ENCODE measurements around the gene WWOX. TPM values are rescaled to one million over a fixed set of nuclear protein-coding genes. Genes with fewer than 3 reads are reported as not detected.

Gene WWOX
- total RNA-seq, 2 experiments from 2014 or later: 14.3 to 16.5 TPM

DNA sequence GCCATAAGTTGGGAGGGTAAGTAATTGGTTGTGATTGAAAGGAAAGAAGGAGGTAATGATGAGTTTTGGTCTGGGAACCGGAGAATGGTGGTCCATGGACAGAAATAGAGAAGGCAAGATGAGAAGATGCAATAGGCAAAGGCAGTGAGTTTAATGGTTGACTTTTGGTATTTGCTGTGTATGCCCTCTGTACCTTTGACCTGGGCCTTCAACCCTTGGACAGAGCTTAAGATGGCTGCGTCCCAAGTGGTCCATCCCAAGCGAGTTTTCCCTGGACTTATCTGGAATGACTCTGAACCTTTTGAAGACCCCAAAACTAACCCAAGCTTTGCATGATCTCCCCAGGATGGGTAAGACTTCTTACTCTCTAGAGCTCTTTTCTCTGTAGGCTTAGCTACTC is 836.6 kb downstream of the WWOX start:
- Mint-ChIP-seq H3K4me3 (no peak overlapping the region), H3K27ac (no peak overlapping the region), H3K4me1 (ENCODE audit: low read depth) (no peaks in the 10 kb centered on the region), H3K27me3 (no peaks in the 10 kb centered on the region), H3K36me3 (peaks cover 3% of the 10 kb centered on the region), H3K9me3 (no peaks in the 10 kb centered on the region)
- no peak for DNase-seq
- intact Hi-C loops (cut with micrococcal nuclease): no loop called here
- CTCF ChIA-PET: interaction anchor here (1.0 kb wide), 2 partner anchors 11 to 1591 kb away, joined by 3 read pairs; no protein-coding TSS in a partner anchor
- POLR2A ChIA-PET: no interaction called here

DNA sequence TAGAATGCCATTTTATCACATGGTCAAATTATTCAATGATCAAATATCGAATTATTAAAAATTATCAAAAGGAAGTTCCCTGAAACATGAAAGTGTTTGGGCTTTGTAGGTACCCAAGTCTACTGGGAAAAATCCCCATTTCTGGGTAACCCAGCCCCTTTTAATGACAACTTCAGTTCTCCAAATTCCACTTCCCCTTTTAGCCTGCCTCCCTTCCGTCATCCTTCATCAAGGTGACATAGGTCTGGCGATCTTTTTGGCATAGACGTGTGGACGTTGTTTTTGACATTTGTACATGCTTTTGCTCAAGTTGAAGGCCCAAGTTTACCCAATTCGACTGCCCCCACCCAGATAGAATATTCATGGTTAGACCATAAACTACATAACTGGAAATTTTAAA is 840.1 kb downstream of the WWOX start:
- ChIA-PET CTCF (interaction anchor here (0.6 kb wide), 1 partner anchor 21 kb away, joined by 3 read pairs; no protein-coding TSS in a partner anchor), POLR2A (no interaction called here)
- no peaks in the 10 kb centered on the region for H3K9me3 Mint-ChIP-seq
- DNase-seq: no peak
- no peaks in the 10 kb centered on the region for H3K4me1 Mint-ChIP-seq (ENCODE audit: low read depth)
- intact Hi-C loops (cut with micrococcal nuclease): no loop called here
- H3K27me3 Mint-ChIP-seq: no peaks in the 10 kb centered on the region
- H3K4me3 Mint-ChIP-seq: no peak overlapping the region
- H3K36me3 Mint-ChIP-seq: peaks cover 3% of the 10 kb centered on the region
- H3K27ac Mint-ChIP-seq: no peak overlapping the region

- ChIA-PET POLR2A (no interaction called here), CTCF (no interaction called here)
- no peaks in the 10 kb centered on the region for H3K4me1 Mint-ChIP-seq (ENCODE audit: low read depth)
- no peak overlapping the region for H3K4me3 Mint-ChIP-seq
- no peaks in the 10 kb centered on the region for H3K27me3 Mint-ChIP-seq
- no peaks in the 10 kb centered on the region for H3K36me3 Mint-ChIP-seq
- H3K27ac Mint-ChIP-seq: no peak overlapping the region
- no peaks in the 10 kb centered on the region for H3K9me3 Mint-ChIP-seq
- intact Hi-C loops (cut with micrococcal nuclease): no loop called here
- DNase-seq: no peak
These were observed 843.3 kb downstream of the WWOX start for GRCh38 chr16:78942625-78943245.

- H3K4me3 Mint-ChIP-seq: no peak overlapping the region
These were observed 845.9 kb downstream of the WWOX start for GRCh38 chr16:78945336-78945735.

GRCh38 chr16:78946556-78946955 is 847.1 kb downstream of the WWOX start:
- H3K27me3 Mint-ChIP-seq: no peaks in the 10 kb centered on the region
- no peak overlapping the region for H3K27ac Mint-ChIP-seq
- no peak overlapping the region for H3K4me3 Mint-ChIP-seq
- no peaks in the 10 kb centered on the region for H3K9me3 Mint-ChIP-seq
- POLR2A ChIA-PET: no interaction called here
- intact Hi-C loops (cut with micrococcal nuclease): no loop called here
- CTCF ChIA-PET: interaction anchor here (0.9 to 1.2 kb wide), 3 partner anchors 10 to 57 kb away, joined by 3 read pairs; no protein-coding TSS in a partner anchor
- H3K4me1 Mint-ChIP-seq (ENCODE audit: low read depth): peaks cover 3% of the 10 kb centered on the region
- DNase-seq: no peak
- no peaks in the 10 kb centered on the region for H3K36me3 Mint-ChIP-seq

More at GRCh38 chr16:78945336-78945735, 845.9 kb downstream of the WWOX start:
- ChIA-PET CTCF (no interaction called here), POLR2A (no interaction called here)
- intact Hi-C loops (cut with micrococcal nuclease): no loop called here
- no peak for DNase-seq
- H3K36me3 Mint-ChIP-seq: no peaks in the 10 kb centered on the region
- peaks cover 3% of the 10 kb centered on the region for H3K4me1 Mint-ChIP-seq (ENCODE audit: low read depth)
- H3K9me3 Mint-ChIP-seq: no peaks in the 10 kb centered on the region
- H3K27ac Mint-ChIP-seq: no peak overlapping the region
- no peaks in the 10 kb centered on the region for H3K27me3 Mint-ChIP-seq

DNA sequence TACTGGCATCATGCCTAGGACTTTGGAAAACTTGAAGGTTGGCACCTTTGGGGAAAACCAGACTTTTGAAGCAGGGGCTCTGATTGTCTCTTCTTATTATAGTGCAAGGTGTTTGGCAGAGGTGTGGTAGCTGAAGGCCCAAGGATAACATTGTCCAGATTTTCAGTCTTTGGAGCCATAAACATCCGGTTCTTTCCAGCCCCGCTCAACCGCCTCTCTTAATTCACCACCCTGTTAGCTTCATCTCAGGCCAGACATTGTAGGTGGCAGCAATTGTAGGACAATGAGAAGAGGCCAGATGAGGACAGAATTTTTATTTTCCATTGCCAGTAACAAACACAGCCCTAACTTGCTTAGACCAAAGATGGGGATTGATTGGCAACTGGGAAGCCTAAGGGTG is 851.3 kb downstream of the WWOX start:
- H3K27ac Mint-ChIP-seq: no peak overlapping the region
- CTCF ChIA-PET: interaction anchor here (1.0 kb wide), 1 partner anchor 24 kb away, joined by 4 read pairs; no protein-coding TSS in a partner anchor
- DNase-seq: no peak
- POLR2A ChIA-PET: no interaction called here
- peaks cover 1% of the 10 kb centered on the region for H3K36me3 Mint-ChIP-seq
- H3K27me3 Mint-ChIP-seq: no peaks in the 10 kb centered on the region
- no peaks in the 10 kb centered on the region for H3K9me3 Mint-ChIP-seq
- H3K4me3 Mint-ChIP-seq: no peak overlapping the region
- intact Hi-C loops (cut with micrococcal nuclease): no loop called here
- peaks cover 8% of the 10 kb centered on the region for H3K4me1 Mint-ChIP-seq (ENCODE audit: low read depth)

DNA sequence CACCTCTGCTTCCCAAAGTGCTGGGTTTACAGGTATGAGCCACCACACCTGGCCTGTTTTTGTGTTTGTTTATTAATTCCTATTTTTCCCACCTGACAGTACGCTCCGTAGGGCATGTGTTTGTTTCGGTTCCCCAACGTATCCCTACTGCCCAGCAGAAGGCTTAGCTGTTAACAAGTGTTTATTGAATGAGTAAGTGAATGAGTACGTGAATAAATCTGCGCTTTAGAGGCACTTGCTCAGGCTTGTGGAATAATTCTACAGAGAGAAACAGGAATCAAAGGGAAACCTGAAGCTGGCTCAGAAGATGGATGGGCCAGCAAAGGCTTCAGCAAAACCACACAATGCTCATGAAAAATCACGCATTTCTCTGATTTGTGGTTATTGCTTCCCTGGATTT is 853.2 kb downstream of the WWOX start:
- no peaks in the 10 kb centered on the region for H3K27me3 Mint-ChIP-seq
- no peaks in the 10 kb centered on the region for H3K9me3 Mint-ChIP-seq
- H3K36me3 Mint-ChIP-seq: peaks cover 1% of the 10 kb centered on the region
- intact Hi-C loops (cut with micrococcal nuclease): no loop called here
- POLR2A ChIA-PET: interaction anchor here (0.7 kb wide), 1 partner anchor 174 kb away, joined by 5 read pairs; no protein-coding TSS in a partner anchor
- H3K4me1 Mint-ChIP-seq (ENCODE audit: low read depth): peaks cover 21% of the 10 kb centered on the region
- DNase-seq: no peak
- CTCF ChIA-PET: no interaction called here
- H3K27ac Mint-ChIP-seq: no peak overlapping the region
- H3K4me3 Mint-ChIP-seq: no peak overlapping the region

DNA sequence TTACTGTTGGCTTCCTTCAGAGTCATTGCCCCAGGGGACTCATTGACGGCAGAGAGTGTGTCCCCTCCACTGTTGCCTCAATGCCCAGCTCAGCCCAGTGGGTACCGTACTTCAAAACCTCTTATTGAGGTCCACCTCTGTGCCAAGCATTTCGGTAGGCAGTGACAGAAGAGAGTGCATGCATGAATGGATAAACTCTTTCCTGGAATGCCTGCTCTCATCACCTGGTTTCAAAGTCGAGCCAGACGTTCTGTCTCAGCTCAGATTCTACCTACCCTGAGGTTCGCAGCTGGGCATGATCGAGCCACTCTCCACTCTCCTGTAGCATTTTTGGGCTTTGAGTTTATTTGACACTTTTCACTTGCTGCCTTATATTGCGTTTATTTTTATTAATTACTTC is 854.1 kb downstream of the WWOX start:
- H3K9me3 Mint-ChIP-seq: no peaks in the 10 kb centered on the region
- POLR2A ChIA-PET: no interaction called here
- H3K36me3 Mint-ChIP-seq: peaks cover 1% of the 10 kb centered on the region
- no peak for DNase-seq
- intact Hi-C loops (cut with micrococcal nuclease): no loop called here
- no peak overlapping the region for H3K27ac Mint-ChIP-seq
- CTCF ChIA-PET: no interaction called here
- H3K27me3 Mint-ChIP-seq: no peaks in the 10 kb centered on the region
- peaks cover 28% of the 10 kb centered on the region for H3K4me1 Mint-ChIP-seq (ENCODE audit: low read depth)
- no peak overlapping the region for H3K4me3 Mint-ChIP-seq

- Mint-ChIP-seq H3K4me1 (ENCODE audit: low read depth) (peaks cover 38% of the 10 kb centered on the region), H3K4me3 (no peak overlapping the region), H3K9me3 (no peaks in the 10 kb centered on the region), H3K36me3 (peaks cover 1% of the 10 kb centered on the region), H3K27ac (peak overlapping the region; percentile 84), H3K27me3 (no peaks in the 10 kb centered on the region)
- intact Hi-C loops (cut with micrococcal nuclease): no loop called here
- POLR2A ChIA-PET: no interaction called here
- CTCF ChIA-PET: no interaction called here
- DNase-seq: peak; percentile 58
These were observed 855.8 kb downstream of the WWOX start for GRCh38 chr16:78955206-78955605.

DNA sequence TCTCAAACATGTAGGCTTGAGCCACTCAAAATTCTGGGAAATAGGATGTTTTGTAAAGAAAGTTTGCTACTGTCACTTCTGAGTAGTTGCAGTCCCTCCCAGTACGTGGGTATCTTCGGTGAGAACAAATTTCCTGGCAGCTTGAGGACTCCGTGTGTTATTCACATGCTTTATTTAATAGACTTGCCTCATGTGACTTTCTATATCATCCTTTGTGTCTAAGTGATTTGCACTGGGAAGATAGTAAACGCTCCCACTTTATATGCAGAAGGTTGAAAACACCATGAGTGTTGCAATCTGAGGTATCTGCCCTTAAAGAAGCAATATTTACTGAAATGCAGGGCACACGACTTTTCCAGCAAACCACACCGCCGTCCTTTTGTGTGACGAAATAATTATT is 857.4 kb downstream of the WWOX start:
- Mint-ChIP-seq H3K27ac (peak overlapping the region; percentile 92), H3K4me1 (ENCODE audit: low read depth) (peaks cover 51% of the 10 kb centered on the region), H3K4me3 (no peak overlapping the region), H3K27me3 (no peaks in the 10 kb centered on the region), H3K36me3 (peaks cover 1% of the 10 kb centered on the region), H3K9me3 (no peaks in the 10 kb centered on the region)
- DNase-seq: peak; percentile 25
- intact Hi-C loops (cut with micrococcal nuclease): loop anchor here (1.0 to 2.0 kb wide), 3 partner anchors 36 to 179 kb away; no protein-coding TSS in a partner anchor
- ChIA-PET CTCF (no interaction called here), POLR2A (interaction anchor here (1.6 to 2.4 kb wide), 5 partner anchors 20 to 183 kb away, joined by 4 to 16 read pairs (median 10); no protein-coding TSS in a partner anchor)

- ChIA-PET POLR2A (interaction anchor here (0.8 to 2.4 kb wide), 9 partner anchors 16 to 312 kb away, joined by 3 to 16 read pairs (median 4); no protein-coding TSS in a partner anchor), CTCF (no interaction called here)
- Mint-ChIP-seq H3K4me1 (ENCODE audit: low read depth) (peaks cover 53% of the 10 kb centered on the region), H3K9me3 (no peaks in the 10 kb centered on the region), H3K4me3 (no peak overlapping the region), H3K27ac (peak overlapping the region; percentile 92), H3K27me3 (no peaks in the 10 kb centered on the region), H3K36me3 (peaks cover 1% of the 10 kb centered on the region)
- peak; percentile 74 for DNase-seq
- intact Hi-C loops (cut with micrococcal nuclease): loop anchor here (1.0 to 2.0 kb wide), 3 partner anchors 37 to 179 kb away; no protein-coding TSS in a partner anchor
These were observed 858.1 kb downstream of the WWOX start for GRCh38 chr16:78957317-78958100.

DNA sequence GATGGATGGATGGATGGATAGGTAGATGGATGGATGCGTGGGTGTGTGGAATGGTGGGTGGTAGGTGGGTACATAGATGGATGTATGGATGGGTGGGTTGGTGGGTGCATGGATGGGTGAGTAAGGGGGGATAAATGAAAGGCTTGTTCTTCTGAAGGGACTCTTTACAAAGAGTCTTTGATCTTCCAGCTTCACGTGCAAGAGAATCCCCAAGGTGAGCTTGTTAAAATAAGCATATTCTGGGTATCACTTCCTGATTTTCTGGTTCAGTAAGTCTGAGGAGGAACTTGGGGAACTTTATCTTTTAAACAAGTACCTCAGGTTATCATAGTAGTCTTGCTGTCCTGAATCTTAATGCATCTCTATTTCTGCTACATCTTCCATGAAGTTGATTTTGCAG is 862.0 kb downstream of the WWOX start:
- peaks cover 16% of the 10 kb centered on the region for H3K36me3 Mint-ChIP-seq
- H3K4me3 Mint-ChIP-seq: no peak overlapping the region
- H3K27ac Mint-ChIP-seq: peak overlapping the region; percentile 92
- ChIA-PET CTCF (interaction anchor here (0.6 to 2.5 kb wide), 4 partner anchors 21 to 183 kb away, joined by 3 to 9 read pairs (median 3); no protein-coding TSS in a partner anchor), POLR2A (interaction anchor here (0.9 to 4.8 kb wide), 12 partner anchors 15 to 639 kb away, joined by 3 to 30 read pairs (median 6); partner anchors contain the start of gene MAF)
- H3K9me3 Mint-ChIP-seq: peaks cover 15% of the 10 kb centered on the region
- peaks cover 62% of the 10 kb centered on the region for H3K4me1 Mint-ChIP-seq (ENCODE audit: low read depth)
- no peak for DNase-seq
- intact Hi-C loops (cut with micrococcal nuclease): loop anchor here (5.0 kb wide), 1 partner anchor 169 kb away; no protein-coding TSS in a partner anchor
- H3K27me3 Mint-ChIP-seq: no peaks in the 10 kb centered on the region
